ENCODE measurements around the gene ARHGAP21.

GRCh38 chr10:24751716-24752115 lies 28.0 kb upstream of the ARHGAP21 start:
- TF ChIP-seq EZH2 (IDR thresholded peaks at IDR 0.05; ENCODE audit: borderline replicate concordance, low read length) = no peak
- TF ChIP-seq, protein P1, sequence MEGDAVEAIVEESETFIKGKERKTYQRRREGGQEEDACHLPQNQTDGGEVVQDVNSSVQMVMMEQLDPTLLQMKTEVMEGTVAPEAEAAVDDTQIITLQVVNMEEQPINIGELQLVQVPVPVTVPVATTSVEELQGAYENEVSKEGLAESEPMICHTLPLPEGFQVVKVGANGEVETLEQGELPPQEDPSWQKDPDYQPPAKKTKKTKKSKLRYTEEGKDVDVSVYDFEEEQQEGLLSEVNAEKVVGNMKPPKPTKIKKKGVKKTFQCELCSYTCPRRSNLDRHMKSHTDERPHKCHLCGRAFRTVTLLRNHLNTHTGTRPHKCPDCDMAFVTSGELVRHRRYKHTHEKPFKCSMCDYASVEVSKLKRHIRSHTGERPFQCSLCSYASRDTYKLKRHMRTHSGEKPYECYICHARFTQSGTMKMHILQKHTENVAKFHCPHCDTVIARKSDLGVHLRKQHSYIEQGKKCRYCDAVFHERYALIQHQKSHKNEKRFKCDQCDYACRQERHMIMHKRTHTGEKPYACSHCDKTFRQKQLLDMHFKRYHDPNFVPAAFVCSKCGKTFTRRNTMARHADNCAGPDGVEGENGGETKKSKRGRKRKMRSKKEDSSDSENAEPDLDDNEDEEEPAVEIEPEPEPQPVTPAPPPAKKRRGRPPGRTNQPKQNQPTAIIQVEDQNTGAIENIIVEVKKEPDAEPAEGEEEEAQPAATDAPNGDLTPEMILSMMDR (conservative IDR thresholded peaks at IDR 0.05 in 1 of 2, IDR thresholded peaks at IDR 0.05 in 1 of 2; ENCODE audit: extremely low read depth in 1 of 2, insufficient read depth in 1 of 2, low read depth in 1 of 2, low read length in 2 of 2) = no peak

Data from mammary epithelial cell (primary cell).